GM18858 (cell line): ENCODE measurements around the gene ADTRP.
A peak's percentile ranks its signal among the peaks of the same experiment; 100 is the strongest.

Experiments
- ATAC-seq: cut with Tn5 transposase; IDR thresholded peaks from one replicate; pipeline ENCODE4 v1.9.1; 2021; ENCODE audit not compliant: unreplicated experiment

Gene ADTRP, protein sequence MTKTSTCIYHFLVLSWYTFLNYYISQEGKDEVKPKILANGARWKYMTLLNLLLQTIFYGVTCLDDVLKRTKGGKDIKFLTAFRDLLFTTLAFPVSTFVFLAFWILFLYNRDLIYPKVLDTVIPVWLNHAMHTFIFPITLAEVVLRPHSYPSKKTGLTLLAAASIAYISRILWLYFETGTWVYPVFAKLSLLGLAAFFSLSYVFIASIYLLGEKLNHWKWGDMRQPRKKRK

DNA sequence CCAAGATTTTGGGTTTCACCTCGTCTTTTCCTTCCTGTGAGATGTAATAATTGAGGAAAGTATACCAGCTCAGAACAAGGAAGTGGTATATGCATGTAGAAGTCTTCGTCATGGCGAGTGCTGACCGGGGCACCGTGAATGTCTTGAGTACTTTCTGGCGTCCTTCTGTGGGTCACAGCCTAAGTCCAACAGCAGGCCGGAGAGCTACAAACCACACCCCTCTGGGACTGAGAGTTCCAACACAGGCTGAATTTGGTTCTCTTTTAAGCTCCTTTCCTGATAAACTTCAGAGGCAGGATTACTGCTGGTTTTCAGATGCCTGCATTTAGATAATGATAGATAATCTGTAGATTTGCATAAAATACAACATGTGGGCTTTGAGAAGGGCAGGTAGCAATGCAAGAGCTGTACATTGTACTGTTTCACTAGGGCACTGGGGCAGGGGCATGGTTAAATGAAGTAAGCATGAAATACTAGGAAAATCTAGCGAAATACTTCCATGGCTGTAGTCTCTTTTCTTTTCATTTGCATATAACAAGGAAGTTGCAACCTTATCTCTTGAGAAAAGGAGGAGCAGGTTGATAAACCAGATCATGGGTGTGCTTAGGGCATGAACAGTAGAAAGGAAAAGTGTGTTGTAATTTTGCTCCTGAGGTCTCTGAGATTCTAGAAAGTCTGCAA lies at the start of gene ADTRP:
Gene ADTRP, minus strand, starts transcription at position 156 of the 681 bp plus-strand sequence. Its CDS starts 44 bp downstream, at position 112.
- ATAC-seq: no peak

DNA sequence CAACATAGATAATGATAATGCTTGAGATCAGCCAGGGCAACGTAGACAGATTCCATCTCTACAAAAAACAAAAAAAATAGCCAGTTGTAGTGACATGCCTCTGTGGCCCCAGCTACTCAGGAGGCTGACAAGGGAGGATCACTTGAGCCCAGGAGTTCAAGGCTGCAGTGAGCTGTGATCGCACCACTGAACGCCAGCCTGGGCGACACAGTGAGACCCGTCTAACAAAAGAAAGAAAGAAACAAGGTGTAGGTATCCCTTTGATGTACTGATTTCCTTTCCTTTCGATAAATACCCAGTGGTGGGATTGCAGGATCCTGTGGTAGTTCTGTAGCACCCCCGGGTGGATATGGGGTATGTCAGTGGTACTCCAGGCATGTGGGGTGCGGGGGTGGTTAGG lies 48.2 kb upstream of the ADTRP start:
- ATAC-seq: no peak

DNA sequence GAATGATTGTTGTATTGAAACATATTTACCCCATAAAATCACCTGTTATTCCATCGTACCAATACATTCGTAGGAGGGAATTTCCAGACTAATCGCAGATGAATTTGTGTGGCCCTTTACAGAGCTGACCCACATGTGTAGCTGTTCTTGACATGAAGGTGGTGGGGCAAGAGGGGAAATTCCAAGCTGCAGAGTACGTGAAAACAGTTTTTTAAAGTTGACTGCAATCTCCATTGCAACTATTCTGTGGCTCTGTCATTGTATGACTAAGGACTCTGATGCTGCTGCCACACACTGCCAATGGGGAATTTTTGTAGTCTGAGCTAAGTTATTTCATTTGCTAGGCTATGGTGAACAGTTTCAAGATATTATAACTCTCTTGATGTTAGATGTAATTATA lies 46.4 kb upstream of the ADTRP start:
- ATAC-seq: peak; percentile 78

- ATAC-seq: no peak
These were observed 43.7 kb upstream of the ADTRP start for GRCh38 chr6:11822346-11822745.

- ATAC-seq: no peak
These were observed 43.2 kb upstream of the ADTRP start for GRCh38 chr6:11821781-11822180.

GRCh38 chr6:11820821-11821220 lies 42.2 kb upstream of the ADTRP start:
- no peak for ATAC-seq

DNA sequence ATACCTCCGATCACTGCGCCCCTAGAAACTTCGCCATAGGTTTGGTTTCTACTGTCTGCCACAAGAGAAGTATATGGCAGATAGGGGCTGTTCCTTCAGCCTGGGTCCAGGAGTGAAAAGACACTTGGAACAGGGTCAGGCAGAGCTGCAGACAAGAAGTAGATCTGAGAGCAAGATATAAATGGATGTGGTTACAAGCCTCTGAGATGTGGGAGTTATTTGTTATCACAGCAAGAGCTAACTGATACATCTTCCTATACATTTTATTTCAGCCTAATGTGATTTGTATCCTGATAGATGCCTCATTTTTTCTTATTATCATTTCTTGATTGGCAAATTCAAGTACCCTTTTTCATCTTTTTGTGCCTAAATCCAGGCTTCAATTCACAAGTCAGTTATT lies 40.9 kb upstream of the ADTRP start:
- no peak for ATAC-seq

DNA sequence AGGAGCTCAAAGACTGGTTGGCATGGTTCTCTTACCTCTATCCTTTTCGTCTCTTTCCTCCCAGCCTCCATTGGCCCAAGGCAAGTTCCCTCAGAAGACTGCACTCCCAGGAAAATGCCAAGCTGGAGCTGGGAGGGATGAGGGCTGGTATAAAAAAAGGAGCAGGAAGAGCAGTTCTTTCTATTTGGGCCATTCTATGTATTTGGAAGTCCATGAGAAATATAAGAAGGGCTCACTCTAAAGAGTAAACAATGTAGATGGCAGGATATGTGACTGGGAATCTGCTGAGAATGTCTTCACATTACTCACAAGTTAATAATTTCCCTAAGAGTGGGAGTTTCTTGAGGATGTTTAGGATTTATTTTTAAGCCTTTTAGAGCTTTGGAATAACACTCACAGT lies 36.6 kb upstream of the ADTRP start:
- ATAC-seq: no peak

DNA sequence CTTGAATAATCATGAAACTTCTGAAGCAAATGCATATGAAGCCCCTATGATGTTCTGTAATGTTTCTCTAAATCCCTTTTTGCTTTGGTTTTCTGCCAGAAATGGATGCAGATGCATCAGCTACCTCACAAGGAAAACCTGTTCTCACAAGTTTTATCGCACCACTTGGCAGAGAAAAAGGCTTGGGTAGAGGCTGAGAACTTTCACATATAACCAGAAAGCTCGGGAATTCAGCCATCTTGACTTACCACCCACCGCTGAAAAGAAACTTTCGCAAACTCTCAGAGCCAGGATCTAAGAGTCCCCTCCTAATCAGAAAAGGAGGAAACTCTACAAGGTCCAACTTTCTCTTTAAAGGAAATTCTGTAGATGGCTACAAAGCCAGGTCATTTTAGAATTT lies 36.2 kb upstream of the ADTRP start:
- ATAC-seq: no peak

DNA sequence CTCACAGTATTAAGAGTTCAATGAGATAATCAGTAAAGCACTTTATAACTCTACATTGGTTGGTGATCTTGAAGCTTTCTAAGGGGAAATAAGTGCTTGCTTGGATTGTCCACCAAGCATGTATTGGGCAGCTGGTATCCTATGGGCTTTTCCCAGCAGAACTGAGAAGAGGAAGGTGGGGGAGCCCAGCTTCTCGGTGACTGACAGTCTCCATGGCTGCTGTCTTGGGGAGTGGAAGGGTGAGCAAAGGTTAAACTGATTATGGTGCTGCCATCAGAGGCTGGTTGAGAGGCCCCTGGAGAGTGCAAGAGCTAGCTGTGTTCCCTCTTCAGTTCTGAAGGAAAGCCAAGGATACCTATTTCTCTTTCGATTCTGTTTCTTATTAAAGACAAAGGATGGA lies 35.5 kb upstream of the ADTRP start:
- no peak for ATAC-seq

- no peak for ATAC-seq
These were observed 35.0 kb upstream of the ADTRP start for GRCh38 chr6:11813606-11814005.

- no peak for ATAC-seq
These were observed 34.3 kb upstream of the ADTRP start for GRCh38 chr6:11812951-11813350.

DNA sequence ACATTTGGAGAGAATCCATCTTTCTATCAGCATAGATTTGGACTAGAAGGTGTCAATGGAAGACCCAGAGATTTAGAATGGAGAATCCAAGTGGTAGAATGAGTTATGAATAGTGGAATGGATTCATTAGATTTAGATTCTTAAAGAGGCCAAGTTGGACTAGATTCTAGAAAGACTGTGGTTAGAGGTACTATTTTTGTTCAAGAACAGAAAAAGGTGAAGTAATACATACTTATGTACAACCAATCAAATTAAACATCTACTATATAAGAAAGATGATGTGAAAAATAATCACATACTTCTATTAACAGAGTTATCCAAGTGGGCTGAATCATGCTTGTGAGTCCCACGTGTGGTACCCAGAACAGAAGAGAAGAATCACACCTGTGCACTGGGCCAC lies 33.8 kb upstream of the ADTRP start:
- no peak for ATAC-seq

DNA sequence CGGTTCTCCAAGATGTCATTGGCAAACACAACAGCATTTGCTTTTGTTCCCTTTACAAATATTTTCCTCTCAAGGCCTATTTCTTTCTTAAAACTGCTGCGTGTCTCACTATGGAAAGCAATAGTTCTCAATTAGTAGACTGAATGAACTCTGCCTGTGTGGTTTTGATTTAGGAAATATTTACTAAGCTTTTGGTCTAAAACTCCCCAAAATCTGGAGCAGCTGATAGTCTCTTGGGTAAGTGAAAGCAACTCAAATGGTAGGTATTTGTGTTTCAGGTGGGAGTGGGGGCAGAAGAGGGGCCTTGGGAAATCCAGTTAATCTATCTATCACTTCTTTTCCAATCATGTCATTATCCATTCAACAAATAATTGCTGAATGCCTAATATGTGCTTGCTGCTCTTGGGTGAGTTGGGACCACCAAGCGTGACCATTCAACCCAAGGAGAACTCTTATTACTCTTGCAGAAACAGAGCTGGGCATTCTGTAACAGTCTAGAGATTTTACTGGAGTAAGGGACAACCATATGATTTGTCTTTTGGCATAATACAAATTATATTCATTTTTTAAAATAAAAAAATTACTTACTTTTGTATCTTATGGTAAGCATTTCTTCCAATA lies 33.2 kb upstream of the ADTRP start:
- ATAC-seq: no peak

- ATAC-seq: no peak
These were observed 32.4 kb upstream of the ADTRP start for GRCh38 chr6:11810854-11811643.

DNA sequence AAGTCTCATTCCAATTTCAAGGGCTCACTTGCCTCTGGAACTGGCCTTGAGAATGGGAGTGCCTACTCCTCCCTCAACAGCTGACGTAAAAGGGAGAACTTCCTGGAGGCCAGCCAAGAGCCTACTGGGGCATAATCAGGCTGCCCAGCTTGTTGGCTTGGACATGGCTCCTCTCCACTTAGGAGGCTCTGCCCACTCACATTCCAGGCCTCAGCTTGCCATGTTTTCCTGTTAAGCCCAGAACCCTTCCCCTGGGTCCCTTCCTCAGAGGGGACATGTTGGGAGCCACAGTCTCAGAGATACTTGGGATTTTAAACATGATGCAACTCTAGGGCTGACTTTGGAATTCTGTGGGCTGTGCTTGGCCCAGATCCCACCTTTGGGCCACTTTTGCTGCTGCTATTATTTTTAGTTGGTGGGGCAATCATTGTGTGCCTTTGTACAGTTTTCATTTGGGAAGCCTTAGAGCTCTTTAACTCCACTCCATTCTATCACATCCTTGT lies 31.5 kb upstream of the ADTRP start:
- ATAC-seq: no peak

GRCh38 chr6:11808054-11808453 lies 29.5 kb upstream of the ADTRP start:
- ATAC-seq: no peak

- ATAC-seq: no peak
These were observed 28.1 kb upstream of the ADTRP start for GRCh38 chr6:11806561-11807317.

DNA sequence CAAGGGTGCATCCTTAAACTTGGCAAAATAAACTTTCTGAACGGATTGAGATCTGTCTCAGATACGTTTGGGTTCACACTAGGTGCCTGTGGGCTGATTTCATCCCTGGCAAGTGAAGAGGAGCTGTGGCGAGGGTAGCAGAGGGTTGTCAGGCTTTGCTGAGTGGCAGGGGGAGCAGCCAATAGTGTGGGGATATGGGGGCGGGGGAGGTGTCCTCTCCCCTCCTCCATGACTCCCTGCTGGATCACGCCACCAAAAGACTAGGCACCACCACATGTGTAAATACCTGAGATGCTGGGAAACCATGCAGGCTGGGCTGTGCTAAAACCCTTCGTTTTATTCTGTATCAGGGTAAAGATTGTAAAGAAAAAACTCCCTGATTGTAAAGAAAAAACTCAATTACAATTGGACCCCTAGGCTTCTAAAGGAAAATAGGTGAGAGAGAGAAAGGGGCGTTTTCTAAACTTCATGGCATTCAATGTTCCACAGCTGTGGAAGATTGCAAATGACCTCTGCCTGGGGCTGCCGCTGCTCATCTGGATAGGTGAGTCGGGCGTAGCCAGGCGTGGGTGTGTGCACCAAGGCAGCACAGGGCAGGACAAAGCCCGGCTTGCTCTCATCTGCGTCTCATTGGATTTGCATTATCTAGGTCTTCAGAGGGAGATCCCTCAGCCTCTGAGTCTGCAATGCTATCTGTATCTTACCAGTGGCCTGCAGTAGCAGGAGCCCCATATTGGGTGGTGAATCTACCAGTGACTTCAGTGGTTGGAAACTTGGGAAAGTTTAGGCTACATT lies 26.9 kb upstream of the ADTRP start:
- ATAC-seq: no peak

DNA sequence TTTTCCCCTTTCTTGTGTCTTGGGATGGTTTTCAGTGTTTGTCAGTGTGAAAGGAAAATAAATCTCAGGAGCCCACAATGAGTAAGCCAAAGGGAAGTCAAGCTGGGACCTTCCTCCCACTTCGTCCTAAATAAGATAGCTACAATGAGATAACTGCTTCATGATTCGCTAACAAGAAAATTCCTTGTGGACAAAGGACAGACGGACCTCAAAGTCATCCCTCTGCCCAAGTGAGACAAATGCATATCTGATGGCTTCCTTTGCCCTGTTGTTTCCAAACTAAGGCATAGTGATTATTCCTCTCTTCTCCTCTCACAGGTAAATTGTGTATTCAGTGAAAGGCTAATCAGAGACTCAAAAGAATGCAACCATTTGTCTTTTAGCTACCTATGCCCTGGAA lies 26.1 kb upstream of the ADTRP start:
- no peak for ATAC-seq
